NCI-H460 (cell line): ENCODE data around the gene HPS1. TPM values are rescaled to one million over a fixed set of nuclear protein-coding genes. Genes with fewer than 3 reads are reported as not detected.

Source experiments
- DNase-seq: peaks from one replicate; pipeline ENCODE4 v3.0.0-alpha.2; 2016; ENCODE audit warnings: low read depth; ENCODE audit errors: extremely low read depth
- polyA plus RNA-seq: library from polyadenylated mRNA; depleted of rRNA; stranded (reverse); fragments of >200 nt; gene quantifications from 2 replicates; pipeline ENCODE4 v1.2.3, GENCODE V29; 2014; cell fraction: nucleus; rRNA removed
- total RNA-seq: library from RNA; depleted of rRNA; stranded (reverse); fragments of >200 nt; shearing (Covaris generic); gene quantifications from 2 replicates; pipeline ENCODE4 v1.2.3, GENCODE V29; 2014; rRNA removed

HPS1 gene
- 32.6 and 36.6 TPM in 2 replicates for total RNA-seq
- polyA plus RNA-seq = 62.6 and 80.4 TPM in 2 replicates

DNA sequence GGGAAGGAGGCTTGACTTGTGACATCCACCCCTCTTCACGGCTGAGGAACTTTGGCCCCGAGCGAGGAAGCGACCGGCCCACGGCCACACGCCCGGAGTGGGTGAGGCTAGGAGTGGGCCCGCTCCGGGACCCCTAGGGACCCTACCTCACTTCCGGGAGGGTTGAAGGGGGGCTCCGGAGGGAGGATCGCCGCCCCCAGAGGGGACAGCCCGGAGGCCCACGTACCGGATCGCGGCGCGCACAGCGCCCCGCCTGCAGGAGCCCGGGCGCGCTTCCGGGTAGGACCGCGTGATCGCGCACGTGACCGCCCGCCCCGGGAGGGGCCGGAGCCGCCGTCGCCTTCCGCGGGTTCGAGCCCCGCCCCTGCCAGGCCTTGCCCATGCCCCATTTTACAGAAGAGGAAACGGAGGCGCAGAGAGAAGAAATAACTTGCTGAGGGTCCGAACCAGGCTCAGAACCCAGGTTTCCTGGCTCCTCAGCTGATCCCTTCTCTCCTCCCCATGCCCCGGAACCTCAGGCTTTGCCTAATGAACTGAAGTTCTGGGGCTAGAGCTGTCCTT lies at the start of gene HPS1:
HPS1 (minus strand) TSS at position 275 of the 561 bp plus-strand sequence. CDS start 3,695 bp downstream, outside the sequence.
- DNase-seq = peak; percentile 50

DNA sequence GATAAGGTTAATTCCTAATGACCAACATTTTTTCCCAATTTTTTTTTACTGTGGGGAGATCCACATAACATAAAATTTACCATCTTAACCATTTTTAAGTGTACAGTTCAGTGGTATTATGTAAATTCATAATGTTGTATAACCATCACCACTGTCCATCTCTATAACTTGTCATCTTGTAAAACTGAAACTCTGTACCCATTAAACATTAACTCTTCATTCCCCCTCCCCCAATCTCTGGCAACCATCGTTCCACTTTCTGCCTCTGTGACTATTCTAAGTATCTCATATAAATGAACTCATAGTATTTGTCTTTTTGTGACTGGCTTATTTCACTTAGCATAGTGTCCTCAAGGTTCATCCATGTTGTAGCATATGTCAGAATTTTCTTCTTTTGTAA lies 46.0 kb upstream of the HPS1 start:
- no peak for DNase-seq

DNA sequence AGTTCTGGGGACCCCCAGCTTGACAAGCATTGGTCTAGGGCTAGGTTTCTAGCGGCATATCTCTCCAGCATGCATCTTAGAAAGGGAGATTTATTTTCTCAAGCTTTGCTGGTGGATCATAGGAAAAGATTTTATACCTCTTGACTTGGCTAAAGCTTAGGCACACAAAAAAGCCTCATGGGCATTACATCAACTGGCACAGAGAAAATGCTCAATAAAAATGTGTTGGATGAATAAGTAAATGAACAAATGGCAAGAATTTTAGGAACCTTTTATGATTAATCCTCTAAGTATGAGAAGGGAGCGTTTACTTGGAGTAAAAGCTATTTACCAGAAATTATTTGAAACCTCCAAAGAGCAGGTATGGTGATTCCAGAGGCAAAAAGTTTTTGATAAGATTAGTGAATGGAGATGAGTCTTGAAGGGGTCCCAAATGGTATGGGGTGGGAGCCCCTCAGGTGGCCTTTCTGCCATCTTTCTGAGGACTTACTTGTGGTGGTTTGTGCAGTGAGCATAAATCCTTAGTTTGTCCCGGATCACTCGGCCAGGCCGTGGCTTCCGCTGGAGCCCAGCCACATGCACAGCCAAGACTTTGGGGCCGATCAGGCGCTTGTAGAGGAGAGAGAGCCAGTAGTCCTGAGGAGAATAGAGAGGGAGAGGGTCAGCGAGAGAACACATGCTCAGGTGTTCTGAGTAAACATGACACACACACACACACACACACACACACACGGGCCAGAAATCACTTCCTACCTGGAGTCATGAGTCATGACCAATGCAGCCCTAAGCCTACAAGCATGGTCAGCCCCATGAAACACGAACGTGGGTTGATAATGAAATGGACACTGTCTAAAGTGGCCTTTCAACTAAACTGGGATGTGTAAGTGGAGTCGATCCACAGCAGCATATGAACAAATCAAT lies 43.1 kb upstream of the HPS1 start:
- no peak for DNase-seq

DNA sequence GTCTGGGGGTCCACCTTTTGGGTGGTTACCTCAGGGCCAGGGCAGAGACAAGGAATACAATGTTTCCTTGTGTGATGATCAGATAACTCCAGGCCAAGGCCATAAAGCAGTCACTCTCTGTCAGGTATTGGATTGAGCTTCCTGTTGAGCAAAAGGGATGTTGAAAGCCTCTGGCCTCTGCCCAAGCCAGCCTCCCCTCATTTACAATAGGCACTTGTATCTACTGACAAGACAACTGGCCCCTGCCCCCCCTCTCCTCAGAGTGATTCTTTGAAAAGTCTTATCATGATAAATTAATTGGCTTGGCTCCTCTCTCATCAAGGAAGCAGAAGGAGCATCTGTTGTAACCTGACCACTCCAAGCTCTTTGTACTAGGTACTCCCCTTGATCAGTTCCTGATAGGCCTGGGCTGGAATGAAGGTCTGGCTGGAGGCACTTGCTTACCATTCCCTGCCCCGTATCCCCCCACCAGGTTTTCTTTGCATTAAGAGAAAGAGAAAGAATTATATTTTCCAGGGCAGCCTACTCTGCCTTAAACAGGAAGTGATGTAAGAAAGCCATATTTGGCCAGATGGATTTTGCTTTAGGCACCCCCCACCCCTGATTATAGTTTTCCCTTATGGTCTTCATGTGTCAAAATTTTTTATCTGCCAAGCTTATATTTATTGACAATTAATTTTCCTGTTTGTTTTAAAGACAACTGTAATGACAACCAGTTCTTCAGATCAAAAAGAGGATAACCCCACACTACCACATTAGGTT lies 42.1 kb upstream of the HPS1 start:
- DNase-seq = no peak

DNA sequence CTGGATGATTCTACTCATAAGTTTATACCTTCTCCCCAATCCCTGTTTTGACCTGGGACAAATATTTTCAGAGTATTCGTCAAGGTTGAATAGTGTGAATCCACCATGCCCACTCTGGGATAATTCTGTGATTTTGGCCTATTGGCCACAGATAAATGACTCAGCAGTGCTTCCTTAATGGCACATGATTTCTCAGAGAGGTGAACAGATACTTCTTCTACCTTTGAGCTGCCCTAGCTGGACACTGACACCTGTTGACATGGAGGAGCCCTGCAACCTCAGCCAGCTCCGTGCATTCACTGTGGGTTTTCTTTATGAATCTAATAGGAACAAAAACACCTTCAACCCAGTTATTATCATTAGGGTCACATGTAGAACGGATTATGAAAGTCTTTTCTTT lies 40.9 kb upstream of the HPS1 start:
- DNase-seq = no peak

DNA sequence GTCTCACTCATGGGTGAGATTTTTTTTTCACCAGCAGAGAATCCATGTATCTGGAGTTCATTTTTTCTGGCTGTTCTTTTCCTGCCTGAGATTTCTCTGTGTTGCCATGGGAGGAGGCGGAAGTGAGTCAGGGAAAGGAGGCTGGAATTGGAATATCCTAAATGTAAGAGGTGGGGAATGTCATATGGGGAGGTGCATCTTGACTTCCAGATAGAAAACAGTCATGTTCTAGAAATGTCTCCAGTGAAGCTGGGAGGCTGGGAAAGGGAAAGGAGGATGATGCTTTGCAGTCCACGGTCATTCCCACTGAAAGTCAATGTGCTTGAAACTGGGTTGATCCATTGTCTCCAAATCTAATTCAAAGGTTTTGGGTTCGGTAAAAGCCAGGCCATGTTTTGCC lies 39.7 kb upstream of the HPS1 start:
- no peak for DNase-seq

DNA sequence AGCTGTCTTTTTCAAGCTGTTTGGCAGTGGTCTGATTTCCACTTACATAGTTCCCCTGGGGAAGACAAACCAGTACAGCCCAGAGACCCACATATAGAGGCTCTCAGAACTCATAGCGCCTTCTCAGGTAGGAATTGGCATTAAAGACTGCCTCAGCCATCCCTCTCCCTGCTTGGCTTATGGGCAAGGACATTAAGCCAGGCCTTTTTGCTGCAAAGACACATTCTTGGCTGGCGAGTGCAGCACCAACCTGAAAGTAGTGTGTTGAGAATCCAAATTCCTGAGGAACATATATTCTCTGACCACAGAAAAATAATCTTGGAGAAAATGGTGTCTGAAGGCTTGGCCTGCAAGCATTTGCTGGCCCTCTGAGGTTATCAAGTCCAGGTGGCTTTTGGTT lies 39.2 kb upstream of the HPS1 start:
- no peak for DNase-seq

DNA sequence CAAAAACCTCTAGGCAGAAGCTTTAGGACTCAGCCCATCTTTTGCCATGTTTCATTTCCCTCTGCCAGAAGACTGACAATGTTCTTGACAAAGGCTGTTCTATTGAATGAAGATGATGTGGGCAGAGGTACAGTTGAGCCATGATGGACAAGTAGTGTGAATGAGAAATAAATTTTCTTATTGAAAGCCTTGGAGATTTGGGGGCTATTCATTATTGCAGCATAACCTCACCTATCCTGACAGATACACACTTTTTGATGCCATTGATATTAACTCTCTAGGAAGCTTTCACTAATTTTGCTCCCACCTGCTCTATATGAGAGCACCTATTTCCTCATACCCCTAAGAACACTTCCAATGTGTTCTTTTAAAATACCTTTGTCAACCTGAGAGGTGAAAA lies 36.9 kb upstream of the HPS1 start:
- DNase-seq = no peak

DNA sequence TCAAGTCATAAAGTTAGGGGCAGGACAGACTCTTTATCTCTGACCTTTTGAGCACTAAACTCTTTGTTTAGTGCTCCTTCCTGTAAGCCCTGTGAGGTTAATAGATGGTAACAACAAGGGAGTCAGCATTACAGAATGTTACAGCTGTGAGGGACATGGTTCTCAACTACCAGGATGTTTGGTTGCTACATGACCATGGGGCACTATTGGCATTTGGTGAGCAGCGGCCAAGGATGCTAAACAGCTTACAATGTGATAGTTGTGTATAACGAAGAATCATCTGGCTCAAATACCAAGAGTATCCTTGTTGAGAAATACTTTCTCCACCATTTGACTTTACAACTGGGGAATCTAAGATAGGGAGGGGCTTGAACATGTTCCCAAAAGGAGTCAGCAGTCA lies 35.4 kb upstream of the HPS1 start:
- DNase-seq = no peak

DNA sequence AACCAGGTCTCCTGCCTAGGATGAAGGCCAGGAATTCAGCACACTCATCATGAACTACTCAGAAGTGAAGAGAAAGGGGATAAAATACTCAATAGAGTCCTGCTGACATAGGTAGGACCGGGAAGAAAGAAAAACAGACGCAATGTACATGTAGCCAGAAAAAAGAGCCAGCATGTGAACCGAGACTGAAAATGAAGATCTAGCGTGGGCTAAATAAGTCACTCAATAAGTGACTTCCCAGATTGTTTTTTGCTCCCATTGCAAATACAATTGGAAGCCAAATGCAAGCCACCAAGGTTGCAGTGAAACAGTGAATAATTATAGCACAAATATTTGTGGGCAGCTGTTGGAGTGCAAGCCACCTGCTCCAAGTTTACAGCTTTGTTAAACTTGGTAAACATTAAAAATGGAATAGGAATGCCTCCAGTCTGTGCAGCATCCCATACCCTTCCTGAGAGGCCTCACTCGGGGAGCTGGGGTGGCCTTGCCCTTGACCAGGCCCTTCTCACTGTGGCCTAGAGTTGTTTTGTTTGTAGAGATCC lies 34.7 kb upstream of the HPS1 start:
- no peak for DNase-seq

DNA sequence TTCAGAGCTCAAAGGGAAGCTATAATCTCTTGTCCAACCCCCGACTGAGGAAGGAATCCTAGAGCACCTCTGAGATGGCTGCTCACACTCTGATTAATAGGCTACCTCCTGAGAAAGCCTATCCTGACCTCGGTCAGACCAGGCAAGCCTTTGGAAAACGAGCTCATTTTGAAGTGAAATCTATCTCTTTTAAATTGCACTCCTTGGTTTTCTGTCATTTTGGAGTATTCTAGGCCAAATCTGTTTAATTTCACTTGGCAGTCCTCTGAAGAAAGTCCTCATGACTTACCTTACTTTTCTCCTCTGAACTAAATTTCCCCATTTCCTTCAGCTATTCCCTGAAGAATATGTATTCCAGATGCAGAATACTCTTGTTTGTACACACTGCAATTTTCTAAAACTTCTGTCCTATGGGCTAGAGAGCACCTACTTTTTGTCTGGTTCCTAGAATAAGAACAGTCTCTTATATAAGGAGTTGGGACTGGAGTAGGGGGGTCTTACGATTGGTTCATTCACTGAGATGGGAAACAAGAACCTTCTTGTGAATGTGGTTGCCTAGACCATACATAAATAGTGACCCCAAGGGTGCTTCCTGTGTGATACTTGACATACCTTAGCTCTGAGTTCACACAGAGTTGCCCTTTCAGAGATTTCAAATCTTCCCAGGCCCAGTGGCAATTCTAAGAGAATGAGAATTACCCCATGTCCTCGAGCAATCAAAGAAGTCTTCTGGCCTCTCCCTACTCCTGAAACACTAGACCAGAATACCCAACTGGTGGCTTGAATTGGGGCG lies 31.9 kb upstream of the HPS1 start:
- no peak for DNase-seq

DNA sequence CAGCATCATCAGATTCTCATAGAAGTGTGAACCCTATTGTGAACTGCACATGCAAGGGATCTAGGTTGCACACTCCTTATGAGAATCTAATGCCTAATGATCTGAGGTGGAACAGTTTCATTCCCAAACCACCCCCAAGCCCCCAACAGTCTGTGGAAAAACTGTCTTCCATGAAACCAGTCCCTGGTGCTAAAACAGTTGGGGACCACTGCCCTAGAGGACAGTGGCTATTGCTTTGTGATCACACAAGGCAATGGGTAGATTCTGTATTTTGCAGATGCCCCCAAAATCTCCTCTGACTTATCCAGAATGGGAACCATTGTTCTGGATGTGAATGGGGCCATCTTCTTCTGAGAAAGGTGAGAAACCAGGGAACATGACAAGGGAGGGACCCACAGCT lies 31.1 kb upstream of the HPS1 start:
- no peak for DNase-seq

DNA sequence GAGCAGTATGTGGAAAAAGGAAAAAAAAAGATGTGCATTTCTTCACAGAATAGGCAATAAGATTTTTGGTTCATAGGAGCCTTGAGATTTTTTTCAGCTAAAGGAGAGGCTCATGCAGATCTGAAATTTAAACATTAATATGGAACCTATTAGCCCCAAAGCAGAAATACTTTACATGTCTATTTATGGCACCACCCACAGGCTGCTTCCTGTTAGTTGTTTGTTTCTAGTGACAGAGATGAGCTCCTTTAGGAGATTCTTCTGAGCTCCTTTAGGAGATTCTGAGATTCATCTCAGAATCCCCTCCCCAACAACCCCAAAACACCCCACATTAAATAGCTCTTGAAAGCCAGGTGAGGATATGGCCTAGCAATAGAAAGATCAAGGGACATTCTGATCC lies 27.9 kb upstream of the HPS1 start:
- DNase-seq = no peak

DNA sequence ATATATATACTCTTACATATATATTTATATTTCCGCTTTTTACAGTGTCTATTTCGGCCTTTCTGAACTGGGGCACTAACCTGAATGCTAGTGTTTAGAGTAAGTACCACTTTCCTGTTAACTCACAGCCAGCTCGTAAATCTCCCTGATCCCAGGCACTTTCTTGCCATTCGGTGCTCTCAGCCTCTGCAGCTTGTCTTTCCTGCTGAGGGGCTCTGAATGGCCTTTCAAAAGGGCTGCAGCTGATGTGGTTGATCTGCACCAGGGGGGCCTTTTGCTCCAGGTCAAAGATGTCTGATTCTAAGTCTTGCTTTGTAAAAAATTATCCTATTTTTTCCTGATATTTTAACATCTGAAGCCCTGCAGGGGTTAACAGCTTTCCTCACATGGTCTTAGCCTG lies 25.5 kb upstream of the HPS1 start:
- no peak for DNase-seq

DNA sequence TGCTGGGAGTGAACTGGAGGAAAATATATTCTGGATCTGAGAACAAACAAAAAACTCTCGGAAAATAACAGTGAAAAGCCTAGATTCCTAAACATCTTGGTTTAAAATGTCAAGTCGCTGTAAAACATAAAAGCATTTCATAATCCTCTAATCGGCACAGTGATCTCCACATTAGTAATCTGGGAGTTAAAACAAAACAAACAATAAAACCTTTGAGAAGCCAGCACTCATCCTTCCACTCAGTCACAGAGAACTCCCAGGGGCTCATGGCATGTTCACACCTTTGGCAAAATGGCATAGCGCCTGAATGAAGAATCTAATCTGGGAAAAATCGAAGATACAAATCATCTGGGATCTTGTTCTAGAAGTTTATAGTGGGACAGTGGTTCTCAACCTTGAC lies 24.1 kb upstream of the HPS1 start:
- no peak for DNase-seq

DNA sequence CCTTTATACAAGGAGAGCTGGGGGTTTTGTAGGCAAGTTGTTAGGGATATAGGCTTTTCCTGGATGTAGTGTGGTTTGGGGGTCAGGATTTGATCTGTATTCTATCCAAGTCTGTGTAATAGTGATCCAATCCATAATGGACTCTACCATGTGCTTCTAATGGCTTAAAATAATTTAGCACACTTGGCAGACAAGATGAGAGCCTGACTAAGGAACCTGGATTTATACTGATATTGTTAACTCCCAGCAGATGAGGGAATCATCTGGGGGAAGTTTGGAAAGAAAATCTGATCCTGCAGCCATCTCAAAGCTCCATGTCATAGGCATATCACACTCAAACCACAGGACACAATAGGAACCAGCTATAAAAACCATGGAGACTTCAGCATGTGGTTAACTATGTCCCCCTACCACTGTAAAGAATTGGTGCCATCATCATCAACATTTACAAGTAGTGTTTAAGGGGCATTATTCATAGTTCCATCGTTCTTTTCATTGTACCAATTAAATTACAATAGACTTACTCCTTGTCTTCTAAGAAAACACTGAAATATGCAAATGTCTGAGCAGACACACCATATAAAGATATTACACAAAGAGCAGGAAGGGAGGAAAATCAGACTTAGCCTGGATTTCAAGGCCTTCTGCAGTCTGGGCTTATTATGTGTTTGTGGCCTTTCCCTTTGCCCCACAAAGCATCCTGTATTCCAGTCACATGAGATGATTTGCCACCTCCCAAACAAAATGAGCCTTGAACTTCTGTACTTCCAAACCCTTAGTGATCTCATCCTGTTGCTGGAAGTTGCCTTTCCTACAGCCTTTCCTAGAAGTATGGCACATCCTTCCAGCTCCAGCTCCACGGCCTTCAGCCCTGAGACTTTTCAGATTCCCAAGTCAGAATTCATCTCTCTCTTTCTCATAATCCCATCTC lies 22.5 kb upstream of the HPS1 start:
- no peak for DNase-seq

DNA sequence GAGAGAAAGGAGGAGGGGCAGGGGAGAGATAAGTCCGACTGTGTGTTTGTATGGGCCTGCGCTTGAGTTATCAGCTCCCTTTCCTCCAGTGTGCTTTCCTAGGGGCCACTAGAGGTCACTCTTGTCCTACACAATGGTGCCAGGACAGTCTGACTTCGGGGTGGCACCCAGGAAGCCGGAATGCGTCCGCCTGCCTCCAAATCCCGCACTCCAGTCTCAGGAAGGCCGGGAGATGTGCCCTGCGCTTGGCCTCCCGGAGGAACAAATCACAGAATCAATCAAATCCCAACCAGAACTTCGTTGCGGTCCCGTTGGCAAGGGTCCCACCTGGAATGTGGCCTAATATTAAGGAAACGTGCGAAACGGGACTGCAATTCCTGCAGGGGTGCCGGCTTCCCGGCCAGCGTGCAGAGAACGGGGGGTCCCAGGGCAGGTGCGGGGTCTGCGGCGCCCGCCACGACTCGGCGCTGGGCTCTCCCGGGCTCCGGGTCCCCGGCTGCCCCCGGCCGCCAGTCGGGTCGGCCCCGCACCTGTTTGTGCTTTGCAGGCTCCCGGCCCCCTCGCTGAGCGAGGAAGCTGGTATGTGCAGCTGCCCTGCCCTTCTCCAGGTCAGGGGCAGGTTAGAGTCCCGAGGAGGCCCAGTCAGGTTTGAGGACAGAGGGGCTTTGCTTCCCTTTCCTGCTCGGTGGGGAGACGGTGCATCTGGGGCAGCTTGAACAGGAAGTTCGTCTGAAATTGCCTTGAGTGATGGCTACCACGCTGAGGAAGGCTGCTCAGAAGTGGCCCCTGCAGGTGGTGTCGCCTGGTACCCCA lies 21.0 kb upstream of the HPS1 start:
- peak; percentile 88 for DNase-seq

DNA sequence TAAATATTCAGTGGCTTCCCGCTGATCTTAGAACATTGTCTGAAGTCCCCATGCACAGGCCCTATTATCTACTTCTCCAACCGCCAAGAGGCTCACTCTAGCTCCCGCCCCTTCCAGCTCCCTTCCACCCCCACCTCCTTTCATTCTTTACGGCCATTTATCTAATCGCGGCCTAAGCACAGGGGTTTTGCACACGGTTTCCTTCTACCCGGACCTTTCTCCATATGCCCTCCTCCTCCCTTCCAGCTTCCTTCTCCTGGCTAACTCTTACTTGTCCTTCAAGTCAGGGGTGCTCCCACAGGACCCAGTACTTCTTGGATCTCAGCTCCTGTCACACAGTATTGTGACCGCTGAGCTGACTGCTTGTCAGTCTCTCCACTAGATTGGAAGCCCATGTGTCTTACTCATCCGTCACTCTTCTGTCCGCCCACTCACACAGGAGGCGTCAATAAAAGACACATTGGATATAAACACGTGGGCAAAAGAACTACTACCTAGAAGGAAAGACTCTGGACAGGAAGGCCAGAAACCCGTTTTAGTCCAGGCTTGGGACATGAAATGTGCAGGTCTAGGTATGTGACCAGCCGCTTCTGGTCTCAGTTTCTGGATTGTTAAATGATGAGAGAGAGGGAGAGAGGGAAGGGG lies 20.2 kb upstream of the HPS1 start:
- DNase-seq = no peak
